Limb (tissue), 2 donors: ENCODE measurements around the gene THBS4.

Source experiments
- DNase-seq, 2 donors: peaks; one replicate each; pipeline ENCODE4 v3.0.0-alpha.2; 2016; ENCODE audit errors: extremely low spot score in 2 of 2

Gene THBS4

DNA sequence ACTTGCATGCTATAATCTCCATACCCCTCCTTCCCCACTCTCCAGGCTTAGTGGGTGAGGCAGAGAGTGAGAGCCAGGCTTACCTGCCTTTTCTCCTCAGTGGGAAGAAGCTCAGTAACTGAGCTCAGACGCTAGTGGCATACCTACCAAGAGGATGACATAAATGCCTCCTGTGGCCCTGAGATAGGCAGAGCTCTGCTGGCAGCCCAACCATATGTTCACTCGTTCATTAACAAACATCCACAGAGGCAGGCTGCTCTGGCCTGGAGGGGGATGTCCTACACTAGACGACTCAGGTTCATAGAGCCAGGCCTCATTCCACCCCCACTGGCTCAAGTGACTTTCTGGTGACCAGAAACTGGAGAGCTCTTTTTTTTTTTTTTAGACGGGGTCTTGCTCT lies 81.3 kb downstream of the THBS4 start:
- no peak for DNase-seq

GRCh38 chr5:80117446-80117845 lies 82.3 kb downstream of the THBS4 start:
- DNase-seq: no peak

GRCh38 chr5:80119372-80119771 lies 84.2 kb downstream of the THBS4 start:
- no peak for DNase-seq

GRCh38 chr5:80122579-80122978 lies 87.4 kb downstream of the THBS4 start:
- no peak for DNase-seq

GRCh38 chr5:80124121-80124918 lies 89.2 kb downstream of the THBS4 start:
- no peak for DNase-seq

GRCh38 chr5:80125022-80125961 lies 90.1 kb downstream of the THBS4 start:
- no peak for DNase-seq

- DNase-seq: peak in 1 of 2 donors; percentile 53
These were observed 90.9 kb downstream of the THBS4 start for GRCh38 chr5:80125962-80126480.

- no peak for DNase-seq
These were observed 92.0 kb downstream of the THBS4 start for GRCh38 chr5:80127116-80127552.

GRCh38 chr5:80128141-80128540 lies 93.0 kb downstream of the THBS4 start:
- DNase-seq: peak in 1 of 2 donors; percentile 44

- DNase-seq: no peak
These were observed 94.0 kb downstream of the THBS4 start for GRCh38 chr5:80129146-80129545.
